Lung (tissue), 12 donors: Measurements from ENCODE around the gene DYNLL1. TPM values are rescaled to one million over a fixed set of nuclear protein-coding genes. Genes with fewer than 3 reads are reported as not detected.

Experiments used
- ATAC-seq: fragments of 200-7000 bp; cut with Tn5 transposase; one replicate; pipeline ENCODE4 v1.9.1; 2020; ENCODE audit warnings: moderate number of reproducible peaks; ENCODE audit not compliant: insufficient read depth, low FRiP score
- DNase-seq, 3 donors: peaks; one replicate each; pipeline ENCODE4 v3.0.0-alpha.2; 2013 to 2017
- H3K27ac ChIP-seq, 2 donors: one replicate each; pipeline ENCODE4 v1.5.1; 2013; ENCODE audit warnings: mild to moderate bottlenecking in 2 of 2, moderate library complexity in 2 of 2, control low read depth in 1 of 2, inconsistent platforms in 1 of 2, low read depth in 1 of 2, low read length in 1 of 2
- H3K27me3 ChIP-seq, 3 donors: one replicate each; pipeline ENCODE4 v1.5.1; 2013; ENCODE audit warnings: low read length in 2 of 3; ENCODE audit not compliant: control insufficient read depth in 3 of 3, insufficient read depth in 3 of 3
- H3K36me3 ChIP-seq, 4 donors: one replicate each; pipeline ENCODE4 v1.5.1; 2013; ENCODE audit warnings: low read length in 4 of 4, mild to moderate bottlenecking in 1 of 4, moderate library complexity in 1 of 4; ENCODE audit not compliant: control insufficient read depth in 4 of 4, insufficient read depth in 4 of 4
- H3K4me1 ChIP-seq, 5 donors: one replicate each; pipeline ENCODE4 v1.5.1; 2013; ENCODE audit warnings: low read length in 5 of 5, mild to moderate bottlenecking in 2 of 5, moderate library complexity in 1 of 5; ENCODE audit not compliant: control insufficient read depth in 5 of 5, insufficient read depth in 5 of 5
- H3K4me3 ChIP-seq: one replicate; pipeline ENCODE4 v1.5.1; 2013; ENCODE audit warnings: mild to moderate bottlenecking, control low read depth, moderate library complexity
- H3K9ac ChIP-seq, 2 donors: one replicate each; pipeline ENCODE4 v1.5.1; 2013; ENCODE audit warnings: low read length in 2 of 2, control low read depth in 1 of 2; ENCODE audit not compliant: insufficient read depth in 1 of 2
- H3K9me3 ChIP-seq, 4 donors: one replicate each; pipeline ENCODE4 v1.5.1; 2013; ENCODE audit warnings: low read length in 3 of 4, mild to moderate bottlenecking in 1 of 4, moderate library complexity in 1 of 4; ENCODE audit not compliant: control insufficient read depth in 4 of 4, insufficient read depth in 3 of 4
- WGBS, 2 donors: extraction: QIAGEN DNeasy Blood & Tissue Kit; methylation state at CpG; one replicate each; pipeline ENCODE4 v1.1.7; 2013; 5-methylcytosine and 5-hydroxymethylcytosine counted together
- polyA plus RNA-seq, 2 donors: library from polyadenylated mRNA; stranded (reverse); fragments of 200-250 nt; gene quantifications; one replicate each; pipeline ENCODE4 v1.2.1, GENCODE V29; 2013
- total RNA-seq, 2 donors: library from RNA; depleted of rRNA in 1 of 2; stranded (reverse); fragments of >200 nt in 1 of 2; gene quantifications; one replicate each; pipeline ENCODE4 v1.2.1, GENCODE V29; 2014 to 2021
- TF ChIP-seq, protein P1 (sequence below): IDR thresholded peaks from 2 replicates; pipeline ENCODE4 v1.5.1; 2012; ENCODE audit warnings: mild to moderate bottlenecking; ENCODE audit errors: control extremely low read depth, extremely low read depth
- donor health status: control.
- donor health status: control.
- donor health status: Bipolar disorder and iron deficiency.
- donor health status: healthy.
- donor health status: DM: yes; HTN: yes; CAD: no.

DYNLL1 gene
- total and polyA plus RNA-seq, 4 donors: 210 to 360 (median 318) TPM

DNA sequence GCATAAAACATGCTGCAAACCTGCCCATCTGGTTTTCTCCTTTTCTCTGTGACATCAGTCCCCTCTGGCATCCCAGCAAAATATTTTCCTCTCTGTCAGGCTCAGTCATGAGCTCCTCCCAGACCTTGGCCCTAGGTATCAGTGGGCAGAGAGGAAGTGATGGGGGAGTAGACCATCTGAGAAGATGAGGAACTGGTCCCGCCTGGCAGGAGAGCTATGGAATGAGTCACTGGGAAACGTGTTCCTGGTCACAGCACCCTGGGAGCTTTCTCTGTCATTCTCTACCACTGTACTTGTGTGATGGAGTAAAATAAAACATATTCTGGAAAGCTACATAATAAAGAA, 21.3 kb upstream of the DYNLL1 start:
- TF ChIP-seq, protein P1, sequence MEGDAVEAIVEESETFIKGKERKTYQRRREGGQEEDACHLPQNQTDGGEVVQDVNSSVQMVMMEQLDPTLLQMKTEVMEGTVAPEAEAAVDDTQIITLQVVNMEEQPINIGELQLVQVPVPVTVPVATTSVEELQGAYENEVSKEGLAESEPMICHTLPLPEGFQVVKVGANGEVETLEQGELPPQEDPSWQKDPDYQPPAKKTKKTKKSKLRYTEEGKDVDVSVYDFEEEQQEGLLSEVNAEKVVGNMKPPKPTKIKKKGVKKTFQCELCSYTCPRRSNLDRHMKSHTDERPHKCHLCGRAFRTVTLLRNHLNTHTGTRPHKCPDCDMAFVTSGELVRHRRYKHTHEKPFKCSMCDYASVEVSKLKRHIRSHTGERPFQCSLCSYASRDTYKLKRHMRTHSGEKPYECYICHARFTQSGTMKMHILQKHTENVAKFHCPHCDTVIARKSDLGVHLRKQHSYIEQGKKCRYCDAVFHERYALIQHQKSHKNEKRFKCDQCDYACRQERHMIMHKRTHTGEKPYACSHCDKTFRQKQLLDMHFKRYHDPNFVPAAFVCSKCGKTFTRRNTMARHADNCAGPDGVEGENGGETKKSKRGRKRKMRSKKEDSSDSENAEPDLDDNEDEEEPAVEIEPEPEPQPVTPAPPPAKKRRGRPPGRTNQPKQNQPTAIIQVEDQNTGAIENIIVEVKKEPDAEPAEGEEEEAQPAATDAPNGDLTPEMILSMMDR: no peak
- ATAC-seq (peak; percentile 21), DNase-seq (peak; percentile 21 to 50 (median 28))
- no peak overlapping the region for H3K9ac ChIP-seq
- WGBS, 2 donors: 15 to 16% methylated on average over 2 of the region's 2 CpGs
- no peaks in the 10 kb centered on the region for H3K27me3 ChIP-seq
- H3K36me3 ChIP-seq: no peaks in the 10 kb centered on the region
- H3K4me3 ChIP-seq: no peak overlapping the region
- no peaks in the 10 kb centered on the region for H3K9me3 ChIP-seq
- peaks cover 0 to 10% (median 2%) of the 10 kb centered on the region in 5 donors for H3K4me1 ChIP-seq
- no peak overlapping the region for H3K27ac ChIP-seq

DNA sequence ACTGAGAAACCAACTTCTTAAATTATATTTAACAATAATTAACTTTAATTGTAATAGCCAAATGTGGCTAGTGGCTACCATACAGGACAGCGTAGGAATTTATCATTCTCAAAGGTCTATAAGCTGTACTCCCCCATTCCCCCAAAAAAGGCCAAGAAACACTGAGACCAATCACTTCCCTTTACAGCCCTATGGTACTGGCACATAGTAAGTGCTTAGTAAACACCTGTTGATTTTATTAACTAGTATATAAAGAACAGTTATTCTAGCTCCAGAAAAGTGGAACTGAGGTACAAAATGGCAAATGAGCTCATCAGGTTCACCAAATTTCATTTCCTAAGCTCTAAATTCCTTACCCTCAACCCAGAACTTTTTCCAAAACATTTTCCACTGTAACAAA, 20.3 kb upstream of the DYNLL1 start:
- Histone ChIP-seq H3K36me3 (no peaks in the 10 kb centered on the region), H3K9me3 (no peaks in the 10 kb centered on the region), H3K9ac (no peak overlapping the region), H3K4me3 (no peak overlapping the region), H3K27ac (no peak overlapping the region), H3K4me1 (peaks cover 0 to 2% (median 0%) of the 10 kb centered on the region in 5 donors), H3K27me3 (no peaks in the 10 kb centered on the region)
- DNase-seq (no peak), ATAC-seq (no peak)
- 94 to 97% methylated on average over 1 of the region's 1 CpG for WGBS, 2 donors
- TF ChIP-seq, protein P1: no peak

DNA sequence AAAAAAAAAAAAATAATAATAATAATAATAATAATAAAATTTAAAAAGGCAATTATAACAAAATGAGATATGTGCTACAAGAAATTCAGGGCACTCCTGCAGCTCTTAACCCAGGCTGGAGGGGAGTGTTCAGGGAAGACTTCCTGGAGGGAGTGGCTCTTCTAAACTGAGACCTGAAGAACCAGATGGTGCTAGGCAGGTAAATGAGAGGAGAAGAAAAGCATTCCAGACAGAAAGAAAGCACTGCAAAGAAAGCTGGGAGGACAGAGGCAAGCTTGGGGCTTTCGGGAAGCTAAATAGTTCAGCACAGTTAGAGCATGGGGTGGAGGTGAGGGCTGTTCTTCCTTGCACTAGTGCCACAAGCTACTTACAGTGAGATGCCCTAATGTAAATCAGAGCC, 16.5 kb upstream of the DYNLL1 start:
- Histone ChIP-seq H3K4me3 (no peak overlapping the region), H3K4me1 (no peaks in the 10 kb centered on the region), H3K27me3 (no peaks in the 10 kb centered on the region), H3K27ac (no peak overlapping the region), H3K9ac (peak overlapping the region in 1 of 2 donors; percentile 28), H3K36me3 (peaks cover 0 to 4% (median 0%) of the 10 kb centered on the region in 4 donors), H3K9me3 (no peaks in the 10 kb centered on the region)
- WGBS, 2 donors: 92 to 96% methylated on average over 1 of the region's 1 CpG
- DNase-seq (no peak), ATAC-seq (no peak)
- TF ChIP-seq, protein P1: no peak

DNA sequence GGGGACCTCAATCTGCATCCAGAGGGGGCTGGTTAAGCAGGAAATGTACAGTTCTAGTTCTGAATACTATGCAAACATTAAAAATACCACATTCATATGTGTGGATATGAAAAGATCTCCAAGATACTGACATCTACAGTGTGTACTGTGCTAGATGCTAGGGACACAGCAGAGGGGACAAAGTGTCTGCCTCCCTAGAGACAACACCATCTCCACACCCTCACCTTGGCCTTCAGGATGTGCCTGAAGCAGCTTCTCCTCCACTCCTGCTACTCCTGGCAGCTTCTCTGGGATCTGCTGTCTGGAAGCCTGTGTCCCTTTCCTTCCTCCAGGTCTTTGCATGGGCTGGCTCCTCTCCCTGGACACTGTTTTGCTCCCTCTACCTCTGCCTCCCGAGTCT, 15.7 kb upstream of the DYNLL1 start:
- Histone ChIP-seq H3K27me3 (no peaks in the 10 kb centered on the region), H3K9me3 (no peaks in the 10 kb centered on the region), H3K36me3 (peaks cover 0 to 4% (median 0%) of the 10 kb centered on the region in 4 donors), H3K27ac (no peak overlapping the region), H3K4me3 (no peak overlapping the region), H3K9ac (no peak overlapping the region), H3K4me1 (no peaks in the 10 kb centered on the region)
- DNase-seq (no peak), ATAC-seq (no peak)
- TF ChIP-seq, protein P1: no peak
- 76 to 93% methylated on average over 1 of the region's 1 CpG for WGBS, 2 donors
